ENCODE data around the gene SPARCL1. TPM values are rescaled to one million over a fixed set of nuclear protein-coding genes. Genes with fewer than 3 reads are reported as not detected.

Gene SPARCL1
- total RNA-seq, 1 donor from 2014 or later, result 0.41 TPM

DNA sequence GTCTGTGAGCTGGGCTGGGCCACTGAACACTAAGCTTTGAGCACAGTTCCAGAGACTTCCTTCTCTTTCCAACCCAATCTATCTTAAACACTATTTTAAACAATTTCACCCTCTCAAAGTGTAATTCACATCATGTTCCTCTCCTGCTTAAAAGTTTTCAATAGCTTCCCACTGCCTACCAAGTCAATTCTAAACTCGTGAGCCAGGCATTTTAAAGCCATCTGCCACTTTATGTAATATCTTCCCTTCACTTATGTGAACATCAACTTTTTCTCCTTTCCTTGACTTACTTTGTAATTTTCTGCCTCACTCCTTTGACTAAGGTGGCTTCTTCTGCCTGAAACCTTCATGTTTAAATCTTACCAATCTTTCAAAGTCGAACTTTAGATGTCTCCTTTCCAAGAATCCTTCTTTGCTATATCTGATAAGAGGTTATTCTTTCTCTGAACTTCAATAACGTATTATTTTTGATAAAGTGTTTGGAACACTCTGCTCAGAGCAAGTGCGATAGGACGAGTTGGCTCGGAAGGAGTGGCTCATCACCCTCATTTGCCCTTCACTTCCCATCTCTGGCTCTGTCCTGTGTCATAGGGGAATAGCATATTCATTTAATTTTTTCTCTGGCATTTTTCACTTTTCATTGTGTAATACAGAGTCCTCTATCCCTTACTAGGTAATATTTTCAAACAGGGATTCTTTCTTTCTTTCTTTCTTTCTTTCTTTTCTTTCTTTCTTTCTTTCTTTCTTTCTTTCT is 13.0 kb upstream of the SPARCL1 start:
- DNase-seq (ENCODE audit: extremely low read depth, low read depth, low spot score), result no peak

GRCh38 chr4:87541521-87541920 is 12.3 kb upstream of the SPARCL1 start:
- DNase-seq (ENCODE audit: extremely low read depth, low read depth, low spot score), result no peak

- no peak for DNase-seq (ENCODE audit: extremely low read depth, low read depth, low spot score)
These were observed 11.2 kb upstream of the SPARCL1 start for GRCh38 chr4:87540146-87541058.

DNA sequence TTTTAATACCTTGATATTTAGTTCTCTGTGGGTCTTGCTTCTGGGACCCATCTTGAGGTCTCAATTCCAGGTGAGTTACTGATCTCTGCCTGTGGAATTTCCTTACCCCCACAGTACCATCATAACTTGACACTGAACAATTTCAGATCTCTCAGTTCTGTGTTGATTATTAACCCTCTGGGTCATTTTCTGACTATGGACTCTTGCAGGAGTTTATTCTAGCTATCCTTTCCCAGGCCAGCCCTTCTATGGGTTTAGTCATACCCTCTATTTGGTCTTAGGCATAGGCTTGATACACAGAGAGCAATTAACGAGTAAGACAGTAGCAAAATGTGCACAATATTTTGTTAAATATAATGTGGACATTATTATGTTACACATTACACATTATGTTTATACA is 3.7 kb upstream of the SPARCL1 start:
- no peak for DNase-seq (ENCODE audit: extremely low read depth, low read depth, low spot score)

DNA sequence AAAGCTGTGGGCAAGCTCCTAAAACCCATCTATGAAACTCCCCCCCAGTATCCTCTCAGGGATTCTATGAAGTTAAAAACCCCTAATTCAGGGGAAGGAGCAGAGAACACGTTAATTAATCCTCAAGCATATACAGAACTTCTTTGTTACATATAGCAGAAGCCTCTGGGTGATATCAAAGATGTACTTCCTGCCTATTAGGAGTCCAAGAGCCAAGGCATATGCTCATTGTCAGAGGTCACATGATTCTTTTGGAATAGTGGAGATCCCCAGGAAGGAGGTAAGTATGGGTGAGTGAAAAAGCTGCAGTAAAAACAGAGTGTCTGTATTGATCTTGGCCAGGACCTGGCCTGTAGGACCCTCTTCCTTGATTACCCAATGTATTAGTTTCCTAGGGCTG is 2.9 kb upstream of the SPARCL1 start:
- DNase-seq (ENCODE audit: extremely low read depth, low read depth, low spot score), result no peak

DNA sequence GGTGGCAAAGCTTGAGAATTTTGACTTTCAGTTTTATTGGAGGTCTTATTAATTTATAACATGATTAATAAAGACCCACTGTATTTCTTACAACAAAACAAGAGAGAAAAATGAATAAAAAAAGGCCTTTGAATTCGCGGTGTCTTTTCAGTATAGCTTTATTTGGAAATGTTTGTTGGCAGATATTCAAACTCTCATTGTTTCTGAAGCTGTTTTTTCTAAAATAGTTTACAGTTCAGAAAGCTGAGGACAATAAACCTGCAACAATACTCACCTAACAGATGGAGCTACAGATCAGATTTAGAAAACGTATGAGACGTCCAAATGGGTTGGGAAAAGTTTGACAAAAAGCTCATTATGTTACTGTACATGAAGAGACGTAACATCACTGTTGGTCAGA is 2.4 kb upstream of the SPARCL1 start:
- DNase-seq (ENCODE audit: extremely low read depth, low read depth, low spot score), result no peak

- DNase-seq (ENCODE audit: extremely low read depth, low read depth, low spot score), result no peak
These were observed 1.7 kb upstream of the SPARCL1 start for GRCh38 chr4:87530868-87531267.

GRCh38 chr4:87530229-87530628 is 1.1 kb upstream of the SPARCL1 start:
- DNase-seq (ENCODE audit: extremely low read depth, low read depth, low spot score), result no peak

- DNase-seq (ENCODE audit: extremely low read depth, low read depth, low spot score), result no peak
These were observed 1.6 kb downstream of the SPARCL1 start for GRCh38 chr4:87527431-87528220.

DNA sequence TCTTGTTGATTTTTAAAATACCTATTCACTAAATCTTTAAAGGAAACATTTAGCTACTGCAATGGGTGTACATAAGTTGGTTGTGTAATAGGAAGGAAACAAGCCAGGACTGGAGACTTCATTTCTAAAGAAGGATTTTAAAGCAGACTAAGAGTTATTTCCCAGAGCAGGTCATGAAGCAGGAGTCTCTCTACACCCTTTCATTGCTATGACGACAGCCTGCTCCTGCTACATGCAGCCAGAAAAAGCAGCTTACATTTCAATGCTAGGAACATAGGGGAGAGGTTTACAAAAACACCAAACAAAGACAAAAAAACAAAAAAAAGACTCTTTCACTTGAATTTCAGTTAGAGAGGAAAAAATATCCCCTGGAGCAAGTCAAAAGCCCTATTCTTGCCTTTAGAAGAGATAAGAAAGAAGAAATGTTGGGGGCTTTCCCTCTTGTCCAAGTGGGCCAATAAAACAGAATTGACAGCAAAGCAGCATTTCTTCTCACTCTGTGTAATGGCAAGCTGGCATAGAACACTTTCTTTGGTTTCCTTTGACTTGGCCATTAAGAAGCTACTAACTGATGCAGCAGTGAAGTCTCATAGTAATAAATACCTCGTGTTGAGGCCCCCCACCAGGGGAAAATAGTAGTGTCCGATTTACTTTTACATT is 3.4 kb downstream of the SPARCL1 start:
- no peak for DNase-seq (ENCODE audit: extremely low read depth, low read depth, low spot score)

DNA sequence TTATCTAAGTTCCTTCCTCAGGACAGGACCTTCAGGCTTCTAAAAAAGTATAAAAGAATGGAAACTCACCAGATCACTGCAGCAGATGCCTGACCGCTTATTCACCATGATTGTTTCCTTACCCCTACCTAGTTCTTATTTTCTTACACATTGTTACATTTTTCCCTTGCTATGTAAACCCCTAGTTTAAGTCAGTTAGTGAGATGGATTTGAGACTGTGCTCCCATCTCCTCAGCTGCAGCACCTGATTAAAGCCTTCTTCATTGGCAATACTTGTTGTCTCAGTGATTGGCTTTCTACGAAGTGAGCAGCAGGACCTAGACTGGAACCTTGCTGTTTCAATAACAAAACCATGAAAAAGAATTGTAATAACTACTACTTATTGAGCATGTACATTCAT is 4.7 kb downstream of the SPARCL1 start:
- no peak for DNase-seq (ENCODE audit: extremely low read depth, low read depth, low spot score)

DNA sequence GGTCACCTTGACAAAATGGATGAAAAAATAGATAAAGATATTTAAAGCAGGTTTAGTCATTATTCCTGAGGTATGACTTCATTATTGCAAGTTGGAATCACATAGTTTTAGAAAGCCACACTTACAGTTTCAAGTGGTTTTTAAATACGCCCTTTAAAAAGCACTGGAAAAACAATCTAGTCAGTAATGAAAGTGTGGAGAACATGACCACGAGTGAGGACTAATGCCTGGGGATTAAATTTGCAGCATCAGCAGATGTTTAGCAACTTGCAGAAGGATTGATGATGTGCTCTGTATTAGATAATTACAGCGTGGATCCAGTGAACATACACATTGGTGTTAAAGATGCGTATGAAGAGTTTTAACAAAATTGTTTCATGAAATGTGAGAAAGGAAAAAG is 5.9 kb downstream of the SPARCL1 start:
- DNase-seq (ENCODE audit: extremely low read depth, low read depth, low spot score), result no peak

- DNase-seq (ENCODE audit: extremely low read depth, low read depth, low spot score), result no peak
These were observed 7.3 kb downstream of the SPARCL1 start for GRCh38 chr4:87521757-87522374.

- no peak for DNase-seq (ENCODE audit: extremely low read depth, low read depth, low spot score)
These were observed 7.9 kb downstream of the SPARCL1 start for GRCh38 chr4:87521319-87521718.

DNA sequence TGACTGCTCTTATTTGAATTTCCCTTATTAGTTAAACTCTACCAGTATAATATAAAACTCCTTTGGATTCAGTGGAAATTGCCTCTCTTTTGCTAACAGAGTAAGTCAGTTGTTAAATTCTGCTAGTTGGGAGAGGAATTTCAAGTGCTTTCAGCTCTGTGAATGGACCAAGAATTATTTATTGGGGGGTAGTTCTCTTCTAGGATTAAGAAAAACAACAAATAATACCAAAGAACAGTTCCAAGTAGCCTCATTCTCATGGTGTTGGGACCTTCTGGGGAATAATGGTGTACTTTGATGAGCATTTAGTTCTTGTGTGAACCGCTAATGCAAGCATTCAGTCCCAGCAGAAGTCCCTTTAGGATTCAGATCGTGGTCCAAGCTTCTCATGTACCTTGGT is 11.6 kb downstream of the SPARCL1 start:
- no peak for DNase-seq (ENCODE audit: extremely low read depth, low read depth, low spot score)

- no peak for DNase-seq (ENCODE audit: extremely low read depth, low read depth, low spot score)
These were observed 12.5 kb downstream of the SPARCL1 start for GRCh38 chr4:87516683-87517082.

GRCh38 chr4:87512400-87512799 is 16.8 kb downstream of the SPARCL1 start:
- DNase-seq (ENCODE audit: extremely low read depth, low read depth, low spot score), result no peak

DNA sequence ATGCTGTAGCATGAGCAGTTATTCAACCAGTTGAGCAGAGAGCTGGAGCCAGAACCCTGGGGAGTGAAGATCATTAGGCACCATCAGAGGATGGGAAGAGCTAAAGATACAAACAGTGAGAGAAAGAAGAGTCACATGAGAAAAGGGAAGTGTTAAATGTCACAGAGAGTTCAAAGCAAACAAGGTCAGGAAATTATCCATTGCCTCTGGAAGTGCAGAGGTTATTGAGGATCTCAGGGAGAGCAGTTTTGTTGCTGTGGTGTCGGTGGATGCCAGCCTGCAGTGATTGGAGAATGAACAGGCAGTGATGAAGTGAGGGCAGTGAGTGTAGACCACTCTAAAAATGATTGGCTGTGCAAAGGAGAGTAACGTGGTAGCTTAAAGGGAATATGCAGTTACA is 17.7 kb downstream of the SPARCL1 start:
- DNase-seq (ENCODE audit: extremely low read depth, low read depth, low spot score), result no peak

DNA sequence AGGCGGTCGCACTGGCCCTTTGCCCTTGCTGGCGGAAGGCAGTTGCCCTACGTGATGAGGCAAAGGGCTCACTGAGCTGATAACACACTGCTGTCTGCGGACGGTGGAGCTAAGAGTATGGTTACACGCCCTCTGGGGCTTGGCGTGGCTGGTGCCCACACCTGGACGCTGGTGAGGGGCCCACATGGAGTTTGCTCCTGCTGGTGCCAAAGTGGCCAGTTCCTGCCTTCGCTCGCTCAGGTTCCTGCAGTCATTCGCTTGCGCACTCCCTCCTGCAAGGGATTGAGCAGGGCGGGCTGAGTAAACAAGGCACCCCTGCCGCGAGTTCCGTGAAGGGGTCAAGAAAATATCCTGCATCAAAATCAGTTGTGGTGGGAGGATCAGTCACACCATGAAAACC is 18.4 kb downstream of the SPARCL1 start:
- DNase-seq (ENCODE audit: extremely low read depth, low read depth, low spot score), result no peak

DNA sequence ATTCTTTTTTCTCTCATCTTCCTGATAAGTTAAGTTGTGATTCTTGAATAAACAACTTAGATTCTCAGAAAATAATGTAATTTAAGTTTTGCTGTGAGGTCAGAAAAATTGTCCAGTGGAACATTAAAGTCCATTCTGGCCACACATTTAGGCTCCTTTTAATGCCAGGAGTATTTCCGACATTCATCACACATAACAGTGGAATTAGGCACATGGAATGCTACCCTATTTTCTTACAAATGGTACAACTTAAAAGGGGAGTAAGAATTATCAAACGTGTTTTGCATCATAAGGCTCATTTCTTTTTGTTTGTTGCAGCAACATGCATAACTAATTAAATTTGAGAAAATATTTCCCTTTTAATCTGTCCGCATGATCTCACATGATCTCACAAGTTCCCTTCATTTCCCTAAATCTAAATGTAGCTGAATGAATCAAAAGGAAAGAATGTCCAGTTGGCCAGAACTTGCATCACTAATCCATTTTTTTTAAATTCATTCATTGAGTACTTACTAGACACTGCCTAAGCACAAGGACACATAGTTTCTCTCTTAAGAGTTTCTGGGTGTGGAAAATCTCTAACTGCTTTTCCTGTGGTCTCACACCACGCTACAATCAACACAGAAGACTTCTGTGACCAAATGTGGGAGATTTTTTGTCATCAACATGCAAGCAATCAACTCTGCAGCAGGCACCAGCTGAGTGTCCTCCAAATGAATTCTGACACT is 22.0 kb downstream of the SPARCL1 start:
- no peak for DNase-seq (ENCODE audit: extremely low read depth, low read depth, low spot score)
